ENCODE measurements around the gene POC1A. TPM values are rescaled to one million over a fixed set of nuclear protein-coding genes. Genes with fewer than 3 reads are reported as not detected.

POC1A gene
- total RNA-seq, 1 experiment from 2014 or later = 16.1 TPM

DNA sequence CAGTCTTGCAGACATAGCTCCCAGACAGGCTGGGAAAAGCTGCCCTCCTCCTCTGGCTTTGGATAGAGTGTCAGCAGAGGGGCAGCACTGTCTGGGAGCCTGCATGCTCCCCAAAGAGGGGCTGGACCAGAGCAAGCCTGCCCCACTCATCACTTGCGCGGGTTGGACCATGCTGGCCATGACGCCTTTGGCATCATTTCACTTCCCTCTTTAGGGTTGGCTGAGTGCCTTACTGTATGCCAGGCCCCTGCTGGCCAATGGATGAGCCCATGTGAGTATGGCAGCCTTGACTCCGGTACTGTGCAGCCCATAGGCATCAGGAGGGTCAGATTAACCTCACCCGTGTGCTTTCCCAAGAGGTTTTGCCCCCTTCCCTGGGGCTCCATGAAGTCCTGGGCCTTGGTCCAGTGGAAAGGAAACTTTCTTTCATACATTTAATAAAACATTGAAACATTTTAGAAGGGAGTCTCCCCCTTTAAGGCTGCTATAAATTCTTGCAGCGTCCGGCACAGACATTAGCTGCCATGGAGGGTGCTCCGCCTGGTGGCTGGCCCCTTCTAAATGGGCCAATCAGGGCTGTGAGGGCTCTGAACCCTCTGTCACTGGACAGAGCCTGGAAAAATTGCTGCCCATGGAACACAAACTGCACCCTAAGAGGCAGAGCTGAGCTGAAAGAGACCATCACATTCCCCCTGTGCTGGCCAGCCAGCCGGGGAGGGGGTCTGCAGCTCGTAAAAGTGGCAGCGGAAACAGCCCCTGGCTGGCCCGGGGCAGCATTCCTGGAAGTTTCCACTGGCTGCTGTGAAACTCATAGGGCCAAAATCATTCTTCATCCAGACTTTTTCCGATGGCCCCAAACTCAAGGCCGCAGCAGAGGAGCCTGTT is 77.1 kb downstream of the POC1A start:
- no peaks in the 10 kb centered on the region for H3K27me3 ChIP-seq (replicated peaks; ENCODE audit: insufficient read depth, low read depth, low read length, poor library complexity)
- TF ChIP-seq, protein P1, sequence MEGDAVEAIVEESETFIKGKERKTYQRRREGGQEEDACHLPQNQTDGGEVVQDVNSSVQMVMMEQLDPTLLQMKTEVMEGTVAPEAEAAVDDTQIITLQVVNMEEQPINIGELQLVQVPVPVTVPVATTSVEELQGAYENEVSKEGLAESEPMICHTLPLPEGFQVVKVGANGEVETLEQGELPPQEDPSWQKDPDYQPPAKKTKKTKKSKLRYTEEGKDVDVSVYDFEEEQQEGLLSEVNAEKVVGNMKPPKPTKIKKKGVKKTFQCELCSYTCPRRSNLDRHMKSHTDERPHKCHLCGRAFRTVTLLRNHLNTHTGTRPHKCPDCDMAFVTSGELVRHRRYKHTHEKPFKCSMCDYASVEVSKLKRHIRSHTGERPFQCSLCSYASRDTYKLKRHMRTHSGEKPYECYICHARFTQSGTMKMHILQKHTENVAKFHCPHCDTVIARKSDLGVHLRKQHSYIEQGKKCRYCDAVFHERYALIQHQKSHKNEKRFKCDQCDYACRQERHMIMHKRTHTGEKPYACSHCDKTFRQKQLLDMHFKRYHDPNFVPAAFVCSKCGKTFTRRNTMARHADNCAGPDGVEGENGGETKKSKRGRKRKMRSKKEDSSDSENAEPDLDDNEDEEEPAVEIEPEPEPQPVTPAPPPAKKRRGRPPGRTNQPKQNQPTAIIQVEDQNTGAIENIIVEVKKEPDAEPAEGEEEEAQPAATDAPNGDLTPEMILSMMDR (conservative IDR thresholded peaks at IDR 0.05; ENCODE audit: low read depth, low read length) = no peak
- no peak for TF ChIP-seq EZH2 (IDR thresholded peaks at IDR 0.05; ENCODE audit: borderline replicate concordance, low read depth, low read length, poor library complexity, severe bottlenecking)
- H3K4me1 ChIP-seq (ENCODE audit: insufficient read depth, low read length, poor library complexity, severe bottlenecking) = no peaks in the 10 kb centered on the region
- DNase-seq (ENCODE audit: low spot score) = no peak
- H3K9me3 ChIP-seq (ENCODE audit: low read depth, low read length, poor library complexity, severe bottlenecking) = no peaks in the 10 kb centered on the region
- no TSS peak for BruUV-seq (replicated peaks)
- CTCF ChIA-PET = no interaction called here
- H3K36me3 ChIP-seq (ENCODE audit: insufficient read depth, low read length, poor library complexity, severe bottlenecking) = no peaks in the 10 kb centered on the region
- intact Hi-C loops (cut with micrococcal nuclease; ENCODE audit: unreplicated experiment) = no loop called here
- H3K4me3 ChIP-seq (ENCODE audit: low read depth, low read length, poor library complexity, severe bottlenecking) = no peak overlapping the region
- no peak overlapping the region for H3K27ac ChIP-seq (ENCODE audit: low read depth, low read length, poor library complexity, severe bottlenecking)
- POLR2A ChIA-PET (ENCODE audit: low non-redundant PET) = no interaction called here

DNA sequence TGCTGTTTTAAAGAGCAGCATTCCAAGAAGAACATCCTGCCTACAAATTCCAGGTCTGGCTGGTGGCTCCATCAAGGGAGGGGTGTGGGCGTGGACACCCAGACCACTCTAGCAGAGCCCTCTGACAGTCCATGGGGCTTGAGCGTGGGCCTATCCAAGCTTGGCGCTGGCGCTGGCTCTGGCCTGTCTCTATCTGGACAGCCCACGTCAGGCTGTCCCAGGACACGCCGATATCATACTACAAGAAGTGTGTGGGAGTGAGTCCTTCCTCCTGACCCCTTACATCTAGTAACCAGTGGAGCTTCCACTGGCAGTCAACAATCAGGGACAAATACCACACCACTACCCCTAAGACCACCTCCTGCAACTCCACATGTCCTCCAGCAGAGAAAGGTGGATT is 80.7 kb downstream of the POC1A start:
- DNase-seq (ENCODE audit: low spot score) = no peak
- no peak for TF ChIP-seq EZH2 (IDR thresholded peaks at IDR 0.05; ENCODE audit: borderline replicate concordance, low read depth, low read length, poor library complexity, severe bottlenecking)
- TF ChIP-seq, protein P1 (conservative IDR thresholded peaks at IDR 0.05; ENCODE audit: low read depth, low read length) = no peak
- no peak overlapping the region for H3K4me3 ChIP-seq (ENCODE audit: low read depth, low read length, poor library complexity, severe bottlenecking)
- CTCF ChIA-PET = no interaction called here
- H3K27me3 ChIP-seq (replicated peaks; ENCODE audit: insufficient read depth, low read depth, low read length, poor library complexity) = no peaks in the 10 kb centered on the region
- intact Hi-C loops (cut with micrococcal nuclease; ENCODE audit: unreplicated experiment) = no loop called here
- no peaks in the 10 kb centered on the region for H3K36me3 ChIP-seq (ENCODE audit: insufficient read depth, low read length, poor library complexity, severe bottlenecking)
- POLR2A ChIA-PET (ENCODE audit: low non-redundant PET) = no interaction called here
- H3K4me1 ChIP-seq (ENCODE audit: insufficient read depth, low read length, poor library complexity, severe bottlenecking) = no peaks in the 10 kb centered on the region
- no peak overlapping the region for H3K27ac ChIP-seq (ENCODE audit: low read depth, low read length, poor library complexity, severe bottlenecking)
- H3K9me3 ChIP-seq (ENCODE audit: low read depth, low read length, poor library complexity, severe bottlenecking) = no peaks in the 10 kb centered on the region
- BruUV-seq (replicated peaks) = no TSS peak

DNA sequence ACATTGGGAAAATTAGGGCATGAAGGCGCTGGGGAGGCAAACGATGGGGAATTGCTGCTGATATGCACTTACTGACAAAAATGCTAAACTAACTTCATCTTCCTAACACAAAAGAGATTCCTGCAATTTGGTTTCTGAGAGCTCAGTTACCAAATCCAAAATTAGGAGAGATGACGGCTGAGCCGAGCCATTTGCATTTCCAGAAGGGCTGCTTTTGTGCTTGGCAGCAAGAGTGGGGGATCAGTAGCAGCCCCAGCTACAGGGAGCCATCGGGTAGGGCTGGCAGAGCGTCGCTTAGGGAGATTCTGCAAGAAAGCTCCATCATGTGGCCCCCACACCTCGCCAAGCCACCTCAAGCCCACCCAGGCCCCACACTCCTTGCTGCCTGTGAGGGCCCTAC is 81.8 kb downstream of the POC1A start:
- DNase-seq (ENCODE audit: low spot score) = no peak
- Histone ChIP-seq H3K27ac (ENCODE audit: low read depth, low read length, poor library complexity, severe bottlenecking) (no peak overlapping the region), H3K27me3 (replicated peaks; ENCODE audit: insufficient read depth, low read depth, low read length, poor library complexity) (no peaks in the 10 kb centered on the region), H3K4me3 (ENCODE audit: low read depth, low read length, poor library complexity, severe bottlenecking) (no peak overlapping the region), H3K9me3 (ENCODE audit: low read depth, low read length, poor library complexity, severe bottlenecking) (no peaks in the 10 kb centered on the region), H3K36me3 (ENCODE audit: insufficient read depth, low read length, poor library complexity, severe bottlenecking) (no peaks in the 10 kb centered on the region), H3K4me1 (ENCODE audit: insufficient read depth, low read length, poor library complexity, severe bottlenecking) (no peaks in the 10 kb centered on the region)
- TF ChIP-seq, protein P1 (conservative IDR thresholded peaks at IDR 0.05; ENCODE audit: low read depth, low read length) = no peak
- no peak for TF ChIP-seq EZH2 (IDR thresholded peaks at IDR 0.05; ENCODE audit: borderline replicate concordance, low read depth, low read length, poor library complexity, severe bottlenecking)
- ChIA-PET POLR2A (ENCODE audit: low non-redundant PET) (no interaction called here), CTCF (interaction anchor here (0.6 kb wide), 1 partner anchor 590 kb away, joined by 4 read pairs; no protein-coding TSS in a partner anchor)
- no TSS peak for BruUV-seq (replicated peaks)
- intact Hi-C loops (cut with micrococcal nuclease; ENCODE audit: unreplicated experiment) = no loop called here

All from A673 (cell line).